Stomach (tissue), 4 donors: ENCODE measurements around the gene CCR5AS.

Source experiments
- POLR2A ChIP-seq, 4 donors: fragments of 450-650 bp; IDR thresholded peaks; one replicate each; pipeline ENCODE4 v1.6.1; 2016; ENCODE audit warnings: antibody characterized with exemption in 4 of 4, control low read depth in 2 of 4, mild to moderate bottlenecking in 1 of 4, moderate library complexity in 1 of 4
- TF ChIP-seq, protein P1 (sequence below), 7 experiments: fragments of 450-650 bp in 4 of 7; fragments of 200-600 bp in 3 of 7; sonication (generic) in 3 of 7; IDR thresholded peaks; one replicate each; pipeline ENCODE4 v1.5.1; 2016 to 2019; ENCODE audit warnings: antibody characterized with exemption in 7 of 7, control low read depth in 2 of 7, mild to moderate bottlenecking in 1 of 7

- TF ChIP-seq, protein P1, sequence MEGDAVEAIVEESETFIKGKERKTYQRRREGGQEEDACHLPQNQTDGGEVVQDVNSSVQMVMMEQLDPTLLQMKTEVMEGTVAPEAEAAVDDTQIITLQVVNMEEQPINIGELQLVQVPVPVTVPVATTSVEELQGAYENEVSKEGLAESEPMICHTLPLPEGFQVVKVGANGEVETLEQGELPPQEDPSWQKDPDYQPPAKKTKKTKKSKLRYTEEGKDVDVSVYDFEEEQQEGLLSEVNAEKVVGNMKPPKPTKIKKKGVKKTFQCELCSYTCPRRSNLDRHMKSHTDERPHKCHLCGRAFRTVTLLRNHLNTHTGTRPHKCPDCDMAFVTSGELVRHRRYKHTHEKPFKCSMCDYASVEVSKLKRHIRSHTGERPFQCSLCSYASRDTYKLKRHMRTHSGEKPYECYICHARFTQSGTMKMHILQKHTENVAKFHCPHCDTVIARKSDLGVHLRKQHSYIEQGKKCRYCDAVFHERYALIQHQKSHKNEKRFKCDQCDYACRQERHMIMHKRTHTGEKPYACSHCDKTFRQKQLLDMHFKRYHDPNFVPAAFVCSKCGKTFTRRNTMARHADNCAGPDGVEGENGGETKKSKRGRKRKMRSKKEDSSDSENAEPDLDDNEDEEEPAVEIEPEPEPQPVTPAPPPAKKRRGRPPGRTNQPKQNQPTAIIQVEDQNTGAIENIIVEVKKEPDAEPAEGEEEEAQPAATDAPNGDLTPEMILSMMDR (IDR thresholded peaks at IDR 0.05) = no peak
- TF ChIP-seq POLR2A (IDR thresholded peaks at IDR 0.05) = no peak
Measured at GRCh38 chr3:46324036-46324435, 82.8 kb downstream of the CCR5AS start.
